Globus pallidus (tissue), 1 donor: ENCODE results near the gene DUSP14.
"Not testable (repeated sequence)": the region's sequence is repeated elsewhere in the genome, so short reads cannot be mapped to it uniquely, and the experiment has no call there.

Experiments
- DNase-seq: peaks from one replicate; pipeline ENCODE4 v3.0.0-alpha.2; 2015; ENCODE audit warnings: low spot score

Gene DUSP14

GRCh38 chr17:37485938-37486570 is 3.6 kb upstream of the DUSP14 start:
- DNase-seq, result no peak

DNA sequence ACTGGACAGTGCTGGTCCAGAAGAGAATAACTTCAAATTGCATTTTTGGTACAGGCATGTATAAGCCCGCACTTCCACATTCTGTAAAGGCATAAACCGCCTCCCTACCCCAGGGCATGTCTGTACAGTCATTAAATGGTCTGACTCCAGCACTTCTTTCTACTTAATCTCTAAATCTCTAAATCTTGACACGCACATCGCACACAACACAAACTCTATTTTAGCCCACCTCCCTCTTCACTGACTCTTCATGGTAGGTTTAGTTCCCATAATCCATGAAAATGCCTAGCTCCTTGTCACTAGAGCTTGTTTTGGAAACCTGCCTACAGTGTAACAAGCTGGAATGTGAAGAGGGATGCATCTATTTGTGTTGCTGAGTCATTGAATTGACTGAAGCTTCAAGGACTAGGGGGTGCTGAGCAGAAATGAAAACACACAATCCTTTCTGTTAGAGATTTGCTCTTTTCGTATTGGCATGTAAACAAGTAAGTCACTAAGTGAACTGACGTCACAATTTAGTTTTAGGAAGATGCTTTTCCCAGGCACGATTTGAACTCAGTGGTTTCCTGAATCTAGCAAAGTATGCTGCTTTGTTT is 1.6 kb upstream of the DUSP14 start:
- peak; percentile 37 for DNase-seq

DNA sequence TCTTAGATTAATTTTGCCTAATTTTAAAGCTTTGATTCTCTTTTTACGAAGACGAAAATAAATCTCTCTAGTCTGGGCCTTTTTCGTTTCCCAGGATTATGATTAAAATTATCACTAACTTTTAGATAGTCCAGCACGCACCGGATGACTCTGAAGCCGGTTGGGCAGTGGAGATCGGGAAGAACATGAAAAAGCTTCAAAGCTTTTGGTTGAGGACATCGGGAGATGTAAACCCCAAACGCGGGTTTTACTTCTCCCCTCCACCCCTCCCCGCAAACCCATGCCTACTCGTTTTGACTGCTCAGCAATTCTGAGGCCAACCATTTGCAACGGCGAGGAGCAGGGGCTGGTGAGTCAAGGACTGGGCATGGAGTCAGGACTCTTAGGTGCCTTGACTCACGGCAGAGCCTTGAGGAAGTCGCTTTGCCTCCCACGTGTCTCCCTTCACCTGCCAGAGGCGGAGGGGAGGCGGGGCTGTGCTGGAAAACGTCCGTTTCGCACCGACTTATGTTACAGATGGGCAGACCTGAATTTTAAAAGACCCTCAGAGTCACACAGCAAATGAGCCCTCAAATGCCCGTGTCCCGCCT is 989 bp upstream of the DUSP14 start:
- DNase-seq, result peak; percentile 44

DNA sequence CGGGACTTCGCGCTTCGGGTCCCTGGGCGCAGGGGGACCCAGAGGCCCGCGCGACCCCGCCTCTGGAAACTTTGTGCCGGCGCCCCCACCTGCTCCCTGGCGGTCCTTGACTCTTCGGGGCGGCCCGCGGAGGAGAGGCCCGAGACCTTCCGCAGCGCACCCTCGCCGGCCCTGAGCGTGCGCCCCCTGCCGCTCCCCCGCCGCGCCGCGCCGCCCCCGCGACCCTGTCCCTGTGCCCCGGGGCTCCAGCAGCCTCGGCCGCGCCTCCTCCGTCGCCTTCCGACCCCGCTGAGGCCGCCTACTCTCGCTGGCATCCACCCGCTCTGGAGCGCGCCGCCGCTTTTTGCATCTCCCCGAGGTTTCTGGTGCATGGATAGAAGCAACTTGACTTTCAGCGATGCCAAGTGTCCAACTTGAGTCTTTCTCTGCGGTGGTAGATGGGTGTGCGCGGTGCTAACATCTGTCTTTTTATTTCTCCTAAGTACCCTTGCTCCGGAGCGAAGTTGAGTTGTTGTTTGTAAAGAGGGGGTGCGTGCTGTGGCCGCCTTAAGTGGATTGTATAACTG is 414 bp downstream of the DUSP14 start:
- peak; percentile 40 for DNase-seq

GRCh38 chr17:37490638-37491614 is 1.2 kb downstream of the DUSP14 start:
- DNase-seq, result peak; percentile 12

- no peak for DNase-seq
These were observed 2.5 kb downstream of the DUSP14 start for GRCh38 chr17:37492167-37492566.

DNA sequence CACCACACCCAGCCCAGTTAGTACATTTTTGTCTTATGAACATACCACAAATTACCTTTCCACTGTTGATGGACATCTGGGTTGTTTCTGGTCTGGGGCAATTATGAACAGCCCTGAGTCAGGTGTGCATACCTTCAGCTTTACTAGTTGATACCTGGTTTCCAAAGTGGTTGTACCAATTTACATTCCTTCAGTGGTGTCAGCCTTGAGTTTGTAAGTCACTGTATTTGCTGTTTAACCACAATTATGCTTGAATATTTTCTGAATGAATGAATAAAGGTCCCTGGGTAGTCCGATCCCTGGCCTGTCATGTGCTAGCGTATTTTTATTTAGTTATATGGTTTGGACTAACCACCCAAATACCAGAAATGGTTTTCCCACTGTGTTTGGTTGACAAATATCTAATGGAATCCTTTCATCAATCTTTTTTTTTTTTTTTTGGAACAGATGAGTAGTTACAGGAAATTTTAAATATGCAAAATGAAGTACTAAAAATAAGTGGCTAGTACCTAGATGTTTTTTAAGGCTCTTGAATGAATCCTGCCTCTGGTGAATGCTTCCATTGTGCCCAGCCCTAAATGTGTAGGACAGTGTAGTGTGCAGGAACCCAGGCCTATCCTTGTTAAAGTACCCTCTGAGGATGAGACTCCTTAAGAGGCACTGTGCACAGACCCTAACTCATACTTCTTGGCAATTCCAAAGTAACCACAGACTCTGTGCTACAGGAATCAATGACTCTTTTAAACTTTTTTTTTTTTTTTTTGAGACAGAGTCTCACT is 3.7 kb downstream of the DUSP14 start:
- DNase-seq, result no peak

GRCh38 chr17:37494401-37494831 is 4.7 kb downstream of the DUSP14 start:
- no peak for DNase-seq

DNA sequence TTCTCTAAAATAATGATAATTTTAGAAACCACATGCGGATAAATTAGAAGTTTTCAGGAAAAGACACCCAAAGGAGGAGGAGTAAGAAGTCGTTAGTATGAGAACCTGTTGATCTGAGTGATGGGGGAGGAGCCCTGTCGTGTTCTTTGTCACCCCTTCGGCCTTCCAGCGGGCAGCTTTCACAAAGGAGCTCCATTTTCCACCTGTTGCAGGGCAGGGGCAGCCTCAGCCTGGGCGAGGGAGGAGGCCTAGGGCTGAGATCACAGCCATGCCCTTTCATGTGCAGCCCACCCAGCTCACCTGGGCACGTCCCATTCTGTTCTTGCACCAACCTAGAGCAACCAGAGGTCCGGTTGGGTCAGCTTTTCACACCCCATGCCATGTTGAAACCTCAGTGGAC is 5.3 kb downstream of the DUSP14 start:
- no peak for DNase-seq

- no peak for DNase-seq
These were observed 10.7 kb downstream of the DUSP14 start for GRCh38 chr17:37500378-37500777.

DNA sequence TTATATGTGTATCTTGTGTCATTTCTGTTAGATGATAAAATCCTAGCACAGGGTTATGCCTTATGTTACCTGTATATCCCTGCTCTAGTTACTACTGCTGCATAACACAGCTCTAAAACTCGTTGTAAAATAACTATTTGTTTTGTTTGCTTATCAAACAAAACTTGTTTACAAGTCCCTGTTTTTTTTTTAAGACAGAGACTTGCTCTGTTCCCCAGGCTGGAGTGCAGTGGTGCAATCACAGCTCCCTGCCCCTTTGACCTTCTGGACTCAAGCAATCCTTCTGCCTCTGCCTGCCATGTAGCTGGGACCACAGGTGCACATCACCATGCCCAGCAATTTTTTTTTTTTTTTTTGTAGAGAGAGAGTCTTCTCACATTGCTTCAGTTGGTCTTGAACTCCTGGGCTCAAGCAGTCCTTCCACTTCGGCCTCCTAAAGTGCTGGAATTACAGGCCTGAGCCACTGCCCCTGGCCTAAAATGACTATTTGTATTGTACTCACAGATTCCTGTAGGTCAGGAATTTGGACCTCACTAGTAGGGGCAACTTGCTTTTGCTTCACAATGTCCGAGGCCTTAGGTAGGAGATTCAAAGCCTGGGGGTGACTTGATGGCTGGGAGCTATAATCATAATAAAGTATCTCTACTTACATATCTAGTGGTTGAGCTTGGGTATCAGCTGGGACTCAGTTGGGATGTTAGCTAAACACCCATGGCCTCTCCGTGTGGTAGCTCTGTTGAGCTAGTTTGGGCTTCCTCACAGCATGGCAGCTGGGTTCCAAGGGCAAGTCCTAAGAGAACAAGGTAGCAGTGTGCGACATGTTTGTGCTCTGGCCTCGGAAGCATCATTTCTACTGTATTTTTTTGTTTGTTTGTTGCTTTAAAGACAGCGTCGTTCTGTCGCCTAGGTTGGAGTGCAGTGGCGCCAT is 12.6 kb downstream of the DUSP14 start:
- no peak for DNase-seq

- DNase-seq, result no peak
These were observed 13.5 kb downstream of the DUSP14 start for GRCh38 chr17:37503148-37503547.

- no peak for DNase-seq
These were observed 15.6 kb downstream of the DUSP14 start for GRCh38 chr17:37505333-37505732.

- no peak for DNase-seq
These were observed 17.0 kb downstream of the DUSP14 start for GRCh38 chr17:37506678-37507077.

DNA sequence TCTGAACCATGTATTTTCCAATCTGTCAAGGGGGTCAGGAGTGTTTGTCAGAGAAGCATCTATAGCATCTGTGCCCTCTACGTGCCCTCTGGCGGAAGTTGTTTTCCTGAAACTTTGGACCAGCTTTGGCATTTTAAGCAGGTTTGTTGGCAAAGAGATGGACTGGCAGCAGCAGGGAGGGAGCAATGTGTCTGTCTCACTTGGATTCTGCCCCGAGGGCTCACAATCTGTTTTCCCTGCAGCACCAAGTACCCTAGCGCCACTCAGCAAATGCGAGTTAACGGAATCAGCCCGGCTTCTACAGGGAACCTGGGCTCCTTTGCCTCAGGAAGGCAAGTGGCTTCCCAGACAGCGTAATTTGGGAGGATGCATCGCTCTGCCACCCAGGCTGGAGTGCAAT is 17.4 kb downstream of the DUSP14 start:
- DNase-seq, result no peak

DNA sequence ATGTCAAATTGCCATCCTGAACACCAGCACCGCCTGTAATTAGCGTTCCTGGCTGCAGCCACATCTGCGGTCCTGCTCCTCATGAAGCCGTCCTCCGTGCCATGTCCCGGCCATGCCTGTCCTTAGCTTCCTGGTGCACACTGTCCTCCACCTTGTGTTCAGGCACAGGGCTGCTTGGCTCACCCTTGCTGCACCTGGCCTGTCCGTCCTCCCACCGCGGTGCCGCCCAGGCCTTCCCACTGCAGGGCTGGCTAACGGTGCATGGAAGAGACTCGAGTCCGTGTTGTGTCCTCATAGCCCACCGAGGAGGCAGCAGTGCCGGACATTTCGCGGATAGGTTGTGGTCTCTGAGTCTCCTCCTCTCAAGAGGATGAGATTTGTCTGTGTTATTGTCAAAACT is 20.4 kb downstream of the DUSP14 start:
- DNase-seq, result no peak

DNA sequence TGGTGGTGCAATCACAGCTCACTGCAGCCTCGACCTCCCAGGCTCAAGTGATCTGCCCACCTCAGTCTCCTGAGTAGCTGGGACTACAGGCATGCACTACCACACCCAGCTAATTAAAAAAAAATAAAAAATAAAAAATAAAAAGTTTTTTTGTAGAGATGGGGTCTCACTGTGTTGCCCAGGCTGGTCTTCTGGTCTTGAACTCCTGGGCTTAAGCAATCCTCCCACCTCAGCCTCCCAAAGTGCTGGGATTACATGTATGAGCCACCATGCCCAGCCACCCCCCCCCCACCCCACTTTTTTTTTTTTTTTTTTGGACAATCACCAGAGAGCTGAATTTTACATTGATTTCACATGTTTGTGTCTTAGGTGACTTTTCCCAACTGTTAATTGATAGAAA is 22.0 kb downstream of the DUSP14 start:
- DNase-seq, result not testable (repeated sequence)

DNA sequence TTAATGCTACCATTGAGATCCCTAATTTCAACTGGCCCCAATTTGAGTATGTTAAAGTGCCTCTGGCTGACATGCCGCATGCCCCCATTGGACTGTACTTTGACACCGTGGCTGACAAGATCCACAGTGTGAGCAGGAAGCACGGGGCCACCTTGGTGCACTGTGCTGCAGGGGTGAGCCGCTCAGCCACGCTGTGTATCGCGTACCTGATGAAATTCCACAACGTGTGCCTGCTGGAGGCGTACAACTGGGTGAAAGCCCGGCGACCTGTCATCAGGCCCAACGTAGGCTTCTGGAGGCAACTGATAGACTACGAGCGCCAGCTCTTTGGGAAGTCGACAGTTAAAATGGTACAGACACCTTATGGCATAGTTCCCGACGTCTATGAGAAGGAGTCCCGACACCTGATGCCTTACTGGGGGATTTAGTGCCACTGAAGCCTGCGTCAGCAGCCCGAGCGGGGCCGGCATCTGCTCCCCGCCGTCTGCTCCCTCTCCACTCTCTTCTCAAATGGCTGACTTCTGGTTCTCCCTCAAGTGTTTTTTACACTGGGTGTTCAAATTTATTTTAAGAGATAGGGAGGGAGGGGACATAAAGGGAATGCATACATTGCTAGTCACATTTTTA is 22.9 kb downstream of the DUSP14 start:
- no peak for DNase-seq

DNA sequence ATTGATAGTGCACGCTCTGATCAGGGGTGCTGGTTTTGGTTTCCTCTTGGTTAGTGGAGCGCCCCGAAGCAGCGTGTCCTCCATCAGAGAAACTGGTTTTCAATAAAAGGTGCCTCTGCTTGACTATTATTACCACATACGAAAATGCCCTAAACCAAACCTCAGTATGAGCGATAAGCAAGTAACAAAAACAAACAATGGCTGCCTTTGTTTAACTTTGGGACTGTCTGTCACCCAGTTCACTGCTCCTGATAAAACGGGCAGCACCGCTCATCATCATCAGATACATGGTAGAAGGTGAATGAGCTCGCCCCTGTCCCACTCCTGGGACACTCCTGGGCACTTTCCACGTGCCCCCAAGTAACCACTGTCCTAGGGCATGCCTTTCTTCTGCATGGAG is 24.0 kb downstream of the DUSP14 start:
- DNase-seq, result no peak

GRCh38 chr17:37516127-37516571 is 26.5 kb downstream of the DUSP14 start:
- no peak for DNase-seq
